HEK293T (cell line): Measurements from ENCODE around the gene SRGAP2C.
"Not testable (repeated sequence)": the region's sequence is repeated elsewhere in the genome, so short reads cannot be mapped to it uniquely, and the experiment has no call there.

Experiments
- ARNT ChIP-seq: fragments of 450-650 bp; IDR thresholded peaks from 2 replicates; pipeline ENCODE4 v1.6.1; 2017; ENCODE audit warnings: mild to moderate bottlenecking
- BHLHE40 ChIP-seq: fragments of 450-650 bp; IDR thresholded peaks from 2 replicates; pipeline ENCODE4 v1.6.1; 2016; ENCODE audit warnings: mild to moderate bottlenecking, moderate library complexity, borderline replicate concordance
- FOXA1 ChIP-seq: fragments of 450-650 bp; IDR thresholded peaks from 2 replicates; pipeline ENCODE4 v1.6.1; 2016; ENCODE audit warnings: mild to moderate bottlenecking
- HDGF ChIP-seq: fragments of 450-650 bp; IDR thresholded peaks from 2 replicates; pipeline ENCODE4 v1.6.1; 2017; ENCODE audit warnings: antibody characterized with exemption, borderline replicate concordance
- NFRKB ChIP-seq: fragments of 450-650 bp; IDR thresholded peaks from 2 replicates; pipeline ENCODE4 v1.6.1; 2016; ENCODE audit warnings: mild to moderate bottlenecking, moderate library complexity
- SP1 ChIP-seq: fragments of 450-650 bp; IDR thresholded peaks from 2 replicates; pipeline ENCODE4 v1.6.1; 2017
- SUZ12 ChIP-seq: fragments of 450-650 bp; IDR thresholded peaks from 2 replicates; pipeline ENCODE4 v1.6.1; 2016; ENCODE audit warnings: mild to moderate bottlenecking
- TARDBP ChIP-seq: fragments of 450-650 bp; IDR thresholded peaks from 2 replicates; pipeline ENCODE4 v1.6.1; 2016

DNA sequence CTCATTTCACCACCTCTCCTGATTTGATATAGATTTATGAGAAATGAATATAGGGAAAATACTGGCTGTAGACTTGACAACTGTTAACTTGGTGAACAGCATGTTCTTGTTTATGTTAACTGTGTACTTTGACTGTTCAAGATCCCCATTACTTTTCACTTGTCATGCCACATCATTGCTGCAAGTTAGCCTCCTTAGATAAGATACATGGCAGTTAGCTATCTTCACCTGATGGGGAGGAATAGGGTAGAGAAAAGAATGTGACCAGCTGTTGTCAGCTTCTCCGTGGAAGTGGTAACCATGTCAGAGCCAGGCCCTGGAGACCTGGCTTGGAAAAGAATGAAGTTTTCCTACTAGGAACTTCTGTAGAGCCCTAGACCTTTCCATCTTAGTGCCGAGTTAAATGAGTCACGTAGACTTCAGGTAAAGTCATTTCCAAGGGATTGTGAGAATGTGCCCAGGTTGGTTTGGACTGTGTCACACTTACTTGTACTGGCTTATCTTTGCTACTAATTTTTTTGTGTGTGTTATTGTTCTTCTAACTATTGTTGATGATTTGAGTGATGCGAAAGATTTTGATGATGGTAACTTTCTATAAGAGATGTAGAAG is 41.6 kb downstream of the SRGAP2C start:
- TF ChIP-seq BHLHE40, FOXA1, TARDBP, NFRKB, HDGF, SUZ12, SP1, ARNT: not testable (repeated sequence)
